Stomach (tissue), 9 donors: ENCODE data around the gene TBXAS1. TPM values are rescaled to one million over a fixed set of nuclear protein-coding genes. Genes with fewer than 3 reads are reported as not detected.

Source experiments
- DNase-seq, 2 donors: peaks; one replicate each; pipeline versions ENCODE4 v3.0.0 to v3.0.0-alpha.2; 2013 to 2019
- H3K27ac ChIP-seq, 5 donors: fragments of 200-600 bp in 4 of 5; sonication (generic) in 4 of 5; one replicate each; pipeline ENCODE4 v1.5.1; 2013 to 2019; ENCODE audit warnings: mild to moderate bottlenecking in 1 of 5, moderate library complexity in 1 of 5
- H3K27me3 ChIP-seq, 3 donors: fragments of 200-600 bp; sonication (generic); one replicate each; pipeline ENCODE4 v1.5.1; 2017 to 2019; ENCODE audit warnings: mixed run types in 1 of 3
- H3K36me3 ChIP-seq, 4 donors: fragments of 200-600 bp; sonication (generic); 1 replicate in 3 of 4; 2 replicates in 1 of 4; pipeline ENCODE4 v1.5.1; 2016 to 2019
- H3K4me1 ChIP-seq, 4 donors: fragments of 200-600 bp; sonication (generic); one replicate each; pipeline ENCODE4 v1.5.1; 2016 to 2019
- H3K4me3 ChIP-seq, 4 donors: fragments of 200-600 bp; sonication (generic) in 3 of 4; one replicate each; pipeline ENCODE4 v1.5.1; 2016 to 2019; ENCODE audit warnings: mild to moderate bottlenecking in 1 of 4
- H3K9me3 ChIP-seq, 4 donors: fragments of 200-600 bp; sonication (generic); one replicate each; pipeline ENCODE4 v1.5.1; 2016 to 2019
- EP300 ChIP-seq: sonication (generic); formaldehyde crosslinking; IDR thresholded peaks from one replicate; pipeline ENCODE4 v1.6.1; 2017; ENCODE audit warnings: antibody characterized with exemption
- POLR2A ChIP-seq, 4 donors: fragments of 450-650 bp; IDR thresholded peaks; one replicate each; pipeline ENCODE4 v1.6.1; 2016; ENCODE audit warnings: antibody characterized with exemption in 4 of 4, control low read depth in 2 of 4, mild to moderate bottlenecking in 1 of 4, moderate library complexity in 1 of 4
- POLR2AphosphoS5 ChIP-seq, 3 donors: sonication (generic); formaldehyde crosslinking; IDR thresholded peaks; one replicate each; pipeline ENCODE4 v1.6.1; 2016; ENCODE audit warnings: antibody characterized with exemption in 3 of 3
- WGBS, 5 donors: extraction: QIAGEN DNeasy Blood & Tissue Kit in 3 of 5; methylation state at CpG; one replicate each; pipeline versions ENCODE4 v1.1.5 to v1.1.7; 2013 to 2018; 5-methylcytosine and 5-hydroxymethylcytosine counted together
- intact Hi-C: fragments of 100-400 bp; cut with DNase I; formaldehyde crosslinking; loops from one replicate; pipeline ENCODE4 v1.15.1; 2023; ENCODE audit warnings: low total_unique reads
- polyA plus RNA-seq, 3 donors: library from polyadenylated mRNA; stranded (reverse); fragments of 200-250 nt; gene quantifications; one replicate each; pipeline ENCODE4 v1.2.3, GENCODE V29; 2013
- total RNA-seq, 5 donors: library from RNA; depleted of rRNA; stranded (reverse); fragments of >200 nt; gene quantifications; one replicate each; pipeline versions ENCODE4 v1.1.0 to v1.2.3, GENCODE V29; 2014 to 2016
- TF ChIP-seq, protein P1 (sequence below), 7 experiments: fragments of 450-650 bp in 4 of 7; fragments of 200-600 bp in 3 of 7; sonication (generic) in 3 of 7; IDR thresholded peaks; one replicate each; pipeline ENCODE4 v1.5.1; 2016 to 2019; ENCODE audit warnings: antibody characterized with exemption in 7 of 7, control low read depth in 2 of 7, mild to moderate bottlenecking in 1 of 7
- donor health status: healthy with polysubstance abuse.
- donor health status: Bipolar disorder and iron deficiency.
- donor health status: healthy.

Gene TBXAS1
- total and polyA plus RNA-seq, 8 donors, result 1.4 to 92.8 (median 15.1) TPM

DNA sequence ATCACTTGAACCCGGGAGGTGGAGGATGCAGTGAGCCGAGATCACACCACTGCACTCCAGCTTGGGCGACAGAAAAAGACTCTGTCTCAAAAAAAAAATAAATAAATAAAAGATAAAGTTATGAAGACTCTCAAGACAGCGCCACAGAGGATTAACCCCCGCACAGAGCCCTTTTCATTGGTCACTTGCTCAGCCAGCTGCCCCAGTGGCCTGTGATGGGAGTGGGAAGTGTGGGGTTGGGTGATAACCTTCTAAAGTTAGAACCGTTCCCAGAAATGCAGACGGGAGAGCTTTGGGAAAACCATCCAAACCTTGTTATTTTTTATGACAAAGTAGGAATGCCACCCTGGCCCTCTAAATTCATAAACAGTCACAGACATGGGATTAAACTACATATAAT, 176.3 kb downstream of the TBXAS1 start:
- no peak overlapping the region for H3K27ac ChIP-seq
- 85 to 93% (median 87%) methylated on average over 7 of the region's 7 CpGs for WGBS, 5 donors
- no peaks in the 10 kb centered on the region for H3K27me3 ChIP-seq
- H3K4me1 ChIP-seq, result peaks cover 0 to 16% (median 0%) of the 10 kb centered on the region in 4 donors
- no peak overlapping the region for H3K4me3 ChIP-seq
- TF ChIP-seq EP300, result no peak
- TF ChIP-seq POLR2AphosphoS5 (IDR thresholded peaks at IDR 0.05), result no peak
- no peak for TF ChIP-seq POLR2A (IDR thresholded peaks at IDR 0.05)
- TF ChIP-seq, protein P1, sequence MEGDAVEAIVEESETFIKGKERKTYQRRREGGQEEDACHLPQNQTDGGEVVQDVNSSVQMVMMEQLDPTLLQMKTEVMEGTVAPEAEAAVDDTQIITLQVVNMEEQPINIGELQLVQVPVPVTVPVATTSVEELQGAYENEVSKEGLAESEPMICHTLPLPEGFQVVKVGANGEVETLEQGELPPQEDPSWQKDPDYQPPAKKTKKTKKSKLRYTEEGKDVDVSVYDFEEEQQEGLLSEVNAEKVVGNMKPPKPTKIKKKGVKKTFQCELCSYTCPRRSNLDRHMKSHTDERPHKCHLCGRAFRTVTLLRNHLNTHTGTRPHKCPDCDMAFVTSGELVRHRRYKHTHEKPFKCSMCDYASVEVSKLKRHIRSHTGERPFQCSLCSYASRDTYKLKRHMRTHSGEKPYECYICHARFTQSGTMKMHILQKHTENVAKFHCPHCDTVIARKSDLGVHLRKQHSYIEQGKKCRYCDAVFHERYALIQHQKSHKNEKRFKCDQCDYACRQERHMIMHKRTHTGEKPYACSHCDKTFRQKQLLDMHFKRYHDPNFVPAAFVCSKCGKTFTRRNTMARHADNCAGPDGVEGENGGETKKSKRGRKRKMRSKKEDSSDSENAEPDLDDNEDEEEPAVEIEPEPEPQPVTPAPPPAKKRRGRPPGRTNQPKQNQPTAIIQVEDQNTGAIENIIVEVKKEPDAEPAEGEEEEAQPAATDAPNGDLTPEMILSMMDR (IDR thresholded peaks at IDR 0.05), result no peak
- intact Hi-C loops, result loop anchor here (10.0 kb wide), 2 partner anchors 221 to 511 kb away; no protein-coding TSS in a partner anchor
- DNase-seq, result no peak
- no peaks in the 10 kb centered on the region for H3K9me3 ChIP-seq
- peaks cover 0 to 4% (median 0%) of the 10 kb centered on the region in 4 donors for H3K36me3 ChIP-seq

DNA sequence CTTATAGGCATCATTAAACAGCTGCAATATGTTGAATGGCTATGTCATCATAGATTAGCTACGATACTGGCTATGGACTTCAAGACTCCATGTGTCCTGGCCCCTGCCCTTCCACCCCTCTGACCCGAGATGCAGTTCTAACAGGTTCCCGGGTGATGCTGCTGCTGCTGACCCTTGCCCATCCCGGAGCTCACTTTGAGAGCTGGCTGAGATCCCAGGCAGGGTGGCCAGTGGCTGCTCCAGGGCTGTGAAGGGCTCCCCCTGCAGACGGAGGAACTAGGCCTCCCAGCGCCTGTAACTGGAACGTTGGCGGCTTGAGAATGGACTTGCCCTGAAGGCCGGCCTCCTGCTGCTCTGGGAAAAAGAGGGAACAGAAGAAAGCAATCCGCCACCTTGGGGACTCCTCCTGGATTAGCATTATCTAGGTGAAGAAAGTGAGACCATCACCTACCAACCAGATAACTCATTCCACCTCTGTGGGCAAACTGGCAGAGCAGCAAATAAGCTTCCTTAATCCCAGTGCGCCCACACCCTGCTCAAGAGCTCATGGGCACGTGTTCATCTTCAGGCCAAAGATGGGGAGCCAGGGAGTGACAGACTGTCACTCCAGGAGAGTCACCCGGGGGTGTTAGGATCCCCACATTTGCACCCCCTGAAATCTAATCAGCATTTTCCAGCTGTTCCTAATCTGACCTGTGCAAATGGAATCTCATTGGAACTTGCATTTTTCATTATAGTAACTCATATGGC, 176.9 kb downstream of the TBXAS1 start:
- intact Hi-C loops, result loop anchor here (10.0 kb wide), 2 partner anchors 221 to 511 kb away; no protein-coding TSS in a partner anchor
- Histone ChIP-seq H3K36me3 (peaks cover 0 to 4% (median 0%) of the 10 kb centered on the region in 4 donors), H3K4me1 (peaks cover 0 to 16% (median 0%) of the 10 kb centered on the region in 4 donors), H3K9me3 (no peaks in the 10 kb centered on the region), H3K27me3 (no peaks in the 10 kb centered on the region), H3K4me3 (no peak overlapping the region), H3K27ac (no peak overlapping the region)
- TF ChIP-seq, protein P1 (IDR thresholded peaks at IDR 0.05), result no peak
- TF ChIP-seq EP300 (no peak), POLR2A (IDR thresholded peaks at IDR 0.05) (no peak), POLR2AphosphoS5 (IDR thresholded peaks at IDR 0.05) (no peak)
- DNase-seq, result peak in 1 of 2 donors; percentile 49
- 52 to 71% (median 57%) methylated on average over 13 of the region's 13 CpGs for WGBS, 5 donors

DNA sequence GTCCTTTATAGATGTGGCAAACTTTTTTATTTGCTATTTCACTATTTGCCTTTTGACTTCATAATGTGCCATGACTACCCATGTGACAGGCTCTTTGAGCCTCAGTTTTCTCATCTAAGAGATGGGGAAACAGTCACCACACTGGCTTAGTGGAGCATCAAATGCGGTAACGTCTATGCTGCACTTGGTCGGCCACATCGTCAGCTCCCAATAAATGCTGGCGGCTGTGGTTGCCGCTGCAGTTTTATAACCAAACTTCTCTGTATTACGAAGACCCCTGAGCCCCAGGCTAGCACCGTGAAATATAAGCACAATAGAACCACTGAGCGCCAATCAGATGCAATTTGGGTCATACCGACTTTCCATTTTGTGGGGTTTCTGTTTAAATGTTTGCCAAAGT, 177.5 kb downstream of the TBXAS1 start:
- intact Hi-C loops, result loop anchor here (10.0 kb wide), 2 partner anchors 222 to 512 kb away; no protein-coding TSS in a partner anchor
- Histone ChIP-seq H3K36me3 (peaks cover 0 to 4% (median 0%) of the 10 kb centered on the region in 4 donors), H3K4me1 (peaks cover 0 to 16% (median 0%) of the 10 kb centered on the region in 4 donors), H3K4me3 (no peak overlapping the region), H3K9me3 (no peaks in the 10 kb centered on the region), H3K27me3 (no peaks in the 10 kb centered on the region), H3K27ac (no peak overlapping the region)
- DNase-seq, result no peak
- WGBS, 5 donors, result 94 to 98% (median 97%) methylated on average over 10 of the region's 10 CpGs
- TF ChIP-seq EP300 (no peak), POLR2AphosphoS5 (IDR thresholded peaks at IDR 0.05) (no peak), POLR2A (IDR thresholded peaks at IDR 0.05) (no peak)
- TF ChIP-seq, protein P1 (IDR thresholded peaks at IDR 0.05), result no peak

DNA sequence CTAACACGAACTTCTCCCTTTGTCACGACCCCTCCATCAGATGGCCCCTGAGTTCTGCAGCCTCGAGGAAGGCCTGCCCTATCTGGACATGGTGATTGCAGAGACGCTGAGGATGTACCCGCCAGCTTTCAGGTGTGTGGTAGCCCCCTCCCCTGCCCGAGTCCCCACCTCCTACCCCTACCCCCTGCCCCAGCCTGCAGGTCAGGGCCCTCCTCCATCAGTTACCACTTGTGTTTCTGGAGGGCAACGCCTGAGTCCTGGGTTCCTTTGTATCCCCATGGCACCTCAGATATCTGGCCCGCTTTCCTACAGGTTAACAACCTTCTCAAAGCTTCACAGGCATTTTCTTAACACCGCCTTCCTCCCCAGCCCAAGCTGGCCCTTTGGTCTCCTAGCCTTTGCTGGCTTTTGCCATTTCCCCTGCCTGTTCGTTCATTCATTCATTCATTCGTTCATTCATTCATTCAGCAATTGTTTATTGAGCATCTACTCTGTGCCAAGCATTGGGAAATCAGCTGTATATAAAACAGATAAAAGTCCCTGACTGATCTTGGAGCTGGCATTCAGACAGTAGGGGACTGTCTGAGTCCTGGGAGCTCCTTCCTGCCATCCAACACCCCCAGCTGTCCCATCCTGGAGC, 178.1 kb downstream of the TBXAS1 start:
- H3K27ac ChIP-seq, result no peak overlapping the region
- no peaks in the 10 kb centered on the region for H3K9me3 ChIP-seq
- H3K4me3 ChIP-seq, result no peak overlapping the region
- no peaks in the 10 kb centered on the region for H3K27me3 ChIP-seq
- H3K4me1 ChIP-seq, result peaks cover 0 to 13% (median 0%) of the 10 kb centered on the region in 4 donors
- DNase-seq, result no peak
- TF ChIP-seq POLR2A (IDR thresholded peaks at IDR 0.05) (no peak), EP300 (no peak), POLR2AphosphoS5 (IDR thresholded peaks at IDR 0.05) (no peak)
- TF ChIP-seq, protein P1 (IDR thresholded peaks at IDR 0.05), result no peak
- intact Hi-C loops, result loop anchor here (10.0 kb wide), 2 partner anchors 222 to 512 kb away; no protein-coding TSS in a partner anchor
- peaks cover 0 to 4% (median 0%) of the 10 kb centered on the region in 4 donors for H3K36me3 ChIP-seq
- WGBS, 5 donors, result 86 to 96% (median 91%) methylated on average over 11 of the region's 11 CpGs
